ENCODE data around the gene RO60.

Gene RO60

DNA sequence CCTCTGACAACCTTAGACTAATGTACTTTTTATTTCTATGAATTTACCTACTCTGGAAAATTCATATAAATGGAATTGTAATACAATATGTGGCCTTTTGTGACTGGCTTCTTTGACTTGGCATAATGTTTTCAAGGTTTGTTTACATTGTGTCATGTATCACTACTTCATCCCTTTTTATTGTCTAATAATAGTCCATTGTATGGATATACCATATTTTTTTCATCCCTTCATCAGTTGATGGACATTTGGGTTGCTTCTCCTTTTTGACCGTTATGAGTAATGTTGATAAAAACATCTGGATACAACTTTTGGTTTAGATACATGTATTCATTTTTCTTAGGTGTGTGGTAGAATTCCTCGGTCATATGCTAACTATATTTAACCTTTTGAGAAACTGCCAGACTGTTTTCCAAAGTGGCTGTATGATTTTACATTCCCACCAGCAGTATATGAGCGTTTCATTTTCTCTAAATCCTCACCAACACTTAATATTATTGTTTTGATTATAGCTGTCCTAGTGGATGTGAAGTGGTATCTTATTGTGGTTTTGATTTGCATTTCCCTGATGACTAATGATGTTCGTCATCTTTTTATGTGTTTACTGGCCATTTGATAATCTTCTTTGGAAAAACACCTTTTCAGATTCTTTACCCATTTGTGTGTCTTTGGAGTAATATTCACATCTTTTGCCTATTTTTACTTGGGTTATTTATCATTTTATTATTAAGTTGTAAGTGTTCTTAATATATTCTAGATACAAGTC, 3.5 kb downstream of the RO60 start:
- no peak for DNase-seq

DNA sequence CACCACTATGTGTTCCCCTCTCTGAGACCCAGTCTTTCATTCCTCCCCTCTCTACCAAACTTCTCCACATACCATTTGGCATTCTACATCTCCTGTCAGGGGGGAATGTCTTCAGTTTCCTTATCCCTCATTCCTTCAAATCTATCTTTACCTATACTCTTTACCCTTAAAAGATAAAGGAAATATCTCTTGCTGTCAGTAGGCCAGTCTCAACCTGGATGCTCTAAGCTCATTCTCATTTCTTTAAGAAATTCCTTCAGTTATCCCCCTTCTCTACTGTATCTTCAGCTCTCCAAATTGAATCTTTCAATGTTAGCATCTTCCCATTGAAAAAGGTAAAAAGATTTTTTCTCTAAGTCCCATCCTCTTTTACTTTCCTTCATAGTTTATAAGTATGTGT, 6.5 kb downstream of the RO60 start:
- DNase-seq: no peak

DNA sequence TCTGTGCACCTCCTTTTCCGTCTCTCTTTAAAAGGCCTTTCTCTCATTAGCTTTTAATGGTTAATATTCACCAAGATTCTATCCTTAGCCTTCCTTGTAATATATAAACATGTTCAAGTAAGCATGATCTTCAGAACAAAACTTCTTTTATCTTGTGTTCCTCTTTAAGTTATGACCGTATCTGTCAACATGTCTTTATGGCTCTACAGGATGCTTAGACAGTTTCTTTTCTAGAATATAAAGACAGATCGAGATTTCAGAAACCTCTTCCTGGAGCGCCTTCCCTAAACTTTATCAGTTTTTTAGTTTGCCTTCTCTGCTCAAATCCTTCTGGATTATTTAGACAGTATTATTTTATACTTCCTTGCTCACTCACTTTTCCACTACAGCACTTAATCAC, 7.2 kb downstream of the RO60 start:
- DNase-seq: no peak

DNA sequence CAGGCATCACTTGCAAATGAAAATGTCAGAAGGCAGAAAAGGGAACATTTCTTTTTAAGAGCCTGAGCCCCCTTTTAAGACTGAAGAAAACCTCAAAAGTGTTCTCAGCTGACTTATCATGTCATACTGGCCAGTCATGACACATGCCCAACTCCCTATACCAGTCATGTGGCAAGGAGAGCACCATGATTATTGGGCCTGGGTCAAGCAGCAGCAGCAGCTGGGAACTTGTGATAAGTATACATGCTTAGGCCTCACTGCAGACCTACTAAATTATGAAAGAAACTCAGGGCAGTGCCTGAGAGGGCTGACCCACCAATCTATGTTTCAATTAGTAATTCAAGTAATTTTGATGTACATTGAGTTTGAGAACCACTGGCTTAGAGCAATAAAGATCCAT, 8.6 kb downstream of the RO60 start:
- DNase-seq: no peak

DNA sequence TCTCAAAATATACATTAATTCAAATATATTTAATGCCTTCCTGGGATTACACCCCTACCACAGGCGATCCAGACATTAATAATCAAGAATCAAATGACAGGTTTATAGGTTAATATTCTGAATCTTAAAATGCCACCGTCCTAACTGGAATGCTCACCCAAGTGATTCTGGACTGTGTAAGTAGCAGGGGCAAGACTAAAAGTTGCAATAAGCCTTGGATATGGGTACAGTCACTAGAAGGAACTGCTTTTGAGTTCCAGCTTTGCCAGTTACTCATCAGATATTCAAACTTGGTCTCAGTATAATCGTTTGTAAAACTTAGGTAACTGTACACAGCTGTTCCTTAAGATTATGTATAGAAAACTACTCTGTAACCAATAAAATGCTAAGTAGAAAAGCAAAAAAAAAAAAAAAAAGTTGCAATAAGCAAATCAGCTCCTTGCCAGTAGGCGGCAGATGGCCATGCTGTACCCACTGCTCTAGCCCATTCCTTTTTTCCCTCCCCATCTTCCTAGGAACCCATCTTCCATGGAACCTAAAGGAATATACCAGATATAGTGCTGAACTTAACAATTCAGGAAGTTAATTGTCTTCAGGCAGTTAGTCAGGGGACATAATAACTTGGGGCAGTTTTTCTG, 10.5 kb downstream of the RO60 start:
- peak; percentile 17 for DNase-seq

DNA sequence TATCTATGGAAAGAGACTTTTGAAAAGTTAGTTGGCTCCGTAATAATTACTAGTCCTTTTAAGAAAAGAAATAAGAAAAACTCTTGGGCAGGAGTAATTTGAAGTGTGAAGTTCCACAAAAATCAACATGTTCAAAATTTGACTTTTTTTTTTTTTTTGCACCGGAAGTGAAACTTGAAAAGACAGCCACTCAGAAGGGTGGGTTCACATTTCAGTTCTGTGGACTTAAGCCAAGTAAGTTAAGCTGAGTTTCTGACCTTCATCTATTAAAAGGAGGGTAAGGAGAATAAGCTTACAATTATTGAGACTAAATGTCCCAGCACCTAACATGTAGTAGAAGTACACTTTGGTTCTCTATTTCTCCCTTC, 11.0 kb downstream of the RO60 start:
- DNase-seq: peak; percentile 12

DNA sequence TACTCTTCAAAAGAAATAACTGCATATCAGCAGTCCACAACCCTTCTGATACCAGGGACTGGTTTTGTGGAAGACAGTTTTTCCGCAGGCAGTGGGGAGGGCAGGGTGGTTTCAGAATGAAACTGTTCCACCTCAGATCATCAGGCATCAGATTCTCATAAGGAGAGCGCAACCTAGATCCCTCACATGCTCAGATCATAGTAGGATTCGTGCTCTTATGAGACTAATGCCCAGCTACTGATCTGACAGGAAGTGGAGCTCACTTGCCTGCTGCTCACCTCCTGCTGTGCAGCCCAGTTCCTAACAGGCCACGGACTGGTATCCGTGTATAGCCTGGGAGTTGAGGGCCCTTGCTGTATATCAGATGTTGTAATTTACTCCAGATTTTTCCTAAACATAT, 11.5 kb downstream of the RO60 start:
- peak; percentile 17 for DNase-seq

DNA sequence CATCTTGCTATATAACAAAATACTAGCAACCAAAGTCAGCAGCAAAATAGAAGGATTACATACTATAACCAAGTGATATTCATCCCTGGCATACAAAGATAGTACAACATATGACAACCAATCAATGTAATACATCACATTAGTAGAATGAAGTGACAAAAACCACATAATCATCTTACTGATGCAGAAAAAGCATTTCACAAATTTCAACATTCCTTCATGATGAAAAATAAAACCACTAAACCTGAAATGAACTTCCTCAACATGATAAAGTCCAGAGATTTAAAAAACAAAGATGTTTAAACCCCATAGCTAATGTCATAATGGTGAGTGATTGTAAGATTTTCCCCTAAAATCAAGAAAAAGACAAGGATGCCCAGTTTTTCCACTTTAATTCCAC, 18.6 kb downstream of the RO60 start:
- no peak for DNase-seq

DNA sequence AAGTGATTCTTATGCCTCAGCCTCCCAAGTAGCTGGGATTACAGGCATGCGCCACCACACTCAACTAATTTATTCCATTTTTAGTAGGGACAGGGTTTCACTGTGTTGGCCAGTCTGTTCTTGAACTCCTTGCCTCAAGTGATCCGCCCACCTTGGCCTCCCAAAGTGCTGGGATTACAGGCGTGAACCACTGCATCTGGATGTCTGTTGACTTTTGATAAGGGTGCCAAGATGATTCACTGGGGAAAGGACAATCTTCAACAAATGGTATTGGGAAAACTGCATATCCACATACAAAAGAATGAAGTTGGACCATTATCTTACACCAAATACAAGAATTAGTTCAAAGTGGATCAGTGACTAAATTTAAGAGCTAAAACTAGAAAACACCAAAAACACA, 19.8 kb downstream of the RO60 start:
- DNase-seq: no peak

DNA sequence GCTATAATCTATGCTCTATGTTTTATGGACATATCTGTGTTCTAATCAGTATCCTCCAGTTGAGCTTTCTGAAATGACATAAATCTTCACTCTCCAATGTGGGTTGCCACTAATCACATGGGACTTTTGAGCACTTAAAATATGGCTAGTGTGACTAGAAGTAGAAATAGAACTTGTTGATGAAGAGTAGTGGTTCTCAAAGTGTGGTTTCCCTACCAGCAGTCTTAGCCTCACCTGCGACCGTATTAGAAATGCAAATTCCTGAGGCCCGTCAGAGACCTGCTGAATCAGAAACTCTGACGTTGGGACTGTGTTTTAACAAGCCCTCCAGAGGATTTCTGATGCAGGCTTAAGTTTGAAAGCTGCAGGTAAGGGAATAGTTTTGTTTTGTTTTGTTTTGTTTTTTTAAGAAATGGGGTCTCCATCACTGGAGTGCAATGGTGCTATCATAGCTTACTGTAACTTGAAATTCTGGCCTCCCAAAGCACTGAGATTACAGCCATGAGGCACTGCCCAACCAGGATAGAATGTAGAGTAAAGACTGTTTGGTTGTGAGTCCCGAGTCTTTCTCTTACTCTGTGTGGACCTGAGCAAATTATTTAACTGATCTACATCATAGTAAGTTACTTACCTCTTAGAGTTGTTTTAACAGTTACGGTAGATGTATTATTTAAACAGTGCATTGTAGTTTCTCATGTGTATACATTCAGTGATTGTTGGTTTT, 24.1 kb downstream of the RO60 start:
- DNase-seq: no peak

DNA sequence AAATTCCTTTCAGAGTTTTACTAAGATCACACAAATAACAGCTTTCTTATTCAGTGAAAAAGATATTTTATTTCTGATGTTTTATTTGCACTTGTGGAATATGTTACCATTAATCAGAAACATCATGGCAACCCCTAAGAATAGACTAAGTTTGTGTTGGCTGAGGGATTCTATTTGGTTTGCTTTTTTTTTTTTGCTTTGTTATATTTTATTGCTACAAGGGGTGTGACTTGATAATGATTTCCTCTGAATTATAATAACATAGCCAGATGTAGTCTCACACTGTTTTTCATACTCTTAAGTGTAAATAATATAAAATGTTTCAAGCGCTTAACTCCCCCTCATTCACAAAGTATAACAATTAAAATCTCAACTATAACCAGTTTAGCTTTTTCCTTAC, 25.9 kb downstream of the RO60 start:
- DNase-seq: no peak

DNA sequence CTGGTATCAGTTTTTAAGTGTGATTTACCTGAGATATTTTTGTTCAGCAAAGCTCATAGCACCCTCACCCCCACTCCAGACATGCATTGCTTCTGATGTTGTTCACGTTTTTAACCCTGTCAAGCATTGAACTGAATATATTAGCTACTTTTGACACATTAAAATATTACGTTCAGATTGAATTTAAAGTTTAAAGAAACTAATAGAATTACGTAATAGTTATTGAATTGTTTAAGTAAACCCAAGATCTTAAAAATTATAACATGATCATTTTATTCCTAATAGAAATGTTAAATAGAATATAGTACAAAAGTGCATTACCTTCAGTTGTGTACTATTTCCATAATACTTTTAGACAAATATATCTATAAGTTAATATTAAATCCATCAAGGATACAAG, 26.9 kb downstream of the RO60 start:
- no peak for DNase-seq

DNA sequence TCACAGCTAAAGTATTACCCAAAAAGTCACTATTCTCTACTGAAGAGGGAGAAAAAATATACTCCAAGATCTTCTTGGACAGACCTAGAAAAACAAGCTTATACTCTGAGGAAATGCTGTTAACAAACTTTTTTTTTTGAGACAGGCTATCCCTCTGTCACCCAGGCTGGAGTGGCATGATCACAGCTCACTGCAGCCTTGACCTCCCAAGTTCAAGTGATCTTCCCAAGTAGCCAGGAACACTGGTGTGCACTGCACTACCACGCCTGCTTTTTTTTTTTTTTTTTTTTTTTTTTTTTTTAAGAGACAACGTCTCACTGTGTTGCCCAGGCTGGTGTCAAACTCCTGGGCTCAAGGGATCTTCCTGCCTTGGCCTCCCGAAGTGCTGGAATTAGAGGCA, 28.5 kb downstream of the RO60 start:
- DNase-seq: no peak

DNA sequence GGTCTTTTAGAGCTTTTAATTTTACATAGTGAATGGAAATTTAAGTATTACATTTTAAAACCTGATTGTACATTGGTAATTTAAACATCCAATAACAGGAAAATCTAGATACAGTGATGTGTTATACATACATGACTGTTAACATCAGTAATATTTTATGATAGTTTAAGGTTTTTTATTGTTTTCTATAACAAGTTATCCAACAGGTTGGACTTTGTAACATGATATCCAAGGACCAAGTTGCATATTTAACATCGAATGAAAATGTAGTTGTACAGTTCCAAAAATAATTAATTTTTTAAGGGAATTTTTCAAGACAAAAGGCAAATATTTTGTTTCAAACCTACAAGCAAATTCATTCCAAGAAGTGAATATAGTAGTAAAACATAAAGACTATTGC, 31.5 kb downstream of the RO60 start:
- DNase-seq: no peak

DNA sequence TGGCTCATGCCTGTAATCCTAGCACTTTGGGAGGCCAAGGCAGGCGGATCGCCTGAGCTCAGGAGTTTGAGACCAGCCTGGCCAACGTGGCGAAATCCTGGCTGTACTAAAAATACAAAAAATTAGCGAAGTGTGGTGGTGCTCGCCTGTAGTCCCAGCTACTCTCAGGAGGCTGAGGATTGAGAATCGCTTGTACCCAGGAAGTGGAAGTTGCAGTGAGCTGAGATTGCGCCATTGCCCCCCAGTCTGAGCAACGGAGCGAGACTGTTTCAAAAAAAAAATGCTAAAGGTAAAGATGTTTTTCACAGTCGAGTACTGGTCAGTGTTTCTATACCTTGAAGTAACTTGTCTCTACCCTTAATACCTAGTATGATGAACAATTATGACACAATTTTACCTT, 34.7 kb downstream of the RO60 start:
- no peak for DNase-seq

DNA sequence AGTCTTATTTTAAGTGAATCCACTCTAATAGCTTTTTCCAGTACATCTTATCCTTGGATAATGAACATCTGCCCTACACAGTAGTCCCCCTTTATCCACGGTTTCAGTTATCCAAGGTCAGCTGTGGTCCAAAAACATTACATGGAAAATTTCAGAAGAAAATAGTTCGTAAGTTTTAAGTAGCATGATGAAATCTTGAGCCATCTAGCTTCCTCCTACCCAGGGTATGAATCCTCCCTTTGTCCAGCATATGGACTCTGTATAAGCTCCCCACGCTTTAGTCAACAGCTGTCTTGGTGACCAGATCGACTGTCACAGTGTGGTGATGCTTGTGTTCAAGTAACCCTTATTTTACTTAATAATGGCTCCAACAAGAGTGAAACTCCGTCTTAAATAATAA, 43.2 kb downstream of the RO60 start:
- no peak for DNase-seq

DNA sequence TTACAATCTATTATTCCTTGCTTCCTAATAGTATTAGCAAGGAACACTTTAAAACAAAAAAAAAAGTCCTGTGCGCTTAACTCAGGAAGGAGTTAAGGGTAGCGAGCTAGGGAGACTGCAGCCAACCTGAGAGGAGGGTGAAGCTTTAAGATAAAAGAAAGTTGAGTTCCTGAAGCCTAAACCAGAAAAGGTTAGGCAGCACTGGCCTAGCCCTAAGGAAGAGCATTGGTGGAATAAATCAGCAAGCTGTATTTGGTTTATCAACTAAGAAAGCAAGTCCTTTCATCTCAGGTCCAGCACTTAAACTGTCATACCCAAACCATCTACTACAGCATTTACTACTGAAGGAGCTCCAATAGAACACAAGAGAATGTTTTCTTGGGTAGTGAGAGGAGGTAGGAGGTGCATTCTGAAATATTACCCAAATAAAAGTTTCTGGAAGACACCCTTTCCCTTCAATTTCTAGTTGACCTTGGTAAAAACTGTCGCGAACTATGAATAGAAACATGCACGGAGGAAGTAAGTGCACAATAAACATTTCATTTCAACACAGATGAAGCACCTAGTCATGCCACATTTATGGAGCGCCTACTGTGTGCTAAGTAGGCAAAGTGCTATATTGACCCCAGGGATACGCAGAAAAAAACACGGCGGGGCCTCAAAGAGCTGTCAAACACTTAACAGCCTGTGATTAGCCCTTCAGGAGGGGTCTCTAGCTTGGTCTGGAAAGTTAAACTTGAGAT, 44.5 kb downstream of the RO60 start:
- DNase-seq: peak; percentile 12

DNA sequence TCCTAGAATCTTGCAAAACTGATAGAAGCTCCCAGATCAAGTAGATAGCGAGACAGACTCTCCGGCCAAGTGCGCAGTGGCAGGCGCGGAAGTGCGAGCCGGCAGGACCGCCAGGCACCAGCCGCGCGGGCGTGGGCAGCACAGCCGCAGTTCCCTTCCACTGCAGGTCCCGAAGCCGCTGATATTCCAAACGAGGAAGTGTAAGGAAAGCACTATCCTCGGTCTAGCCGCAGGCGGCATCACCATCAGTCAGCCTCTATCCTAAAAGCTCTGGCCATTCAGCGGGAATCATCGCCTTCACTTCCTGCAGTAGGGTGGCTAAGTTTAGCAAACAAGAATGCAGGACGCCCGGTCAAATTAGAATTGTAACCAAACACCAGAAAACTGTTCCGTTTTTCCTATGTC, 45.1 kb downstream of the RO60 start:
- no peak for DNase-seq

DNA sequence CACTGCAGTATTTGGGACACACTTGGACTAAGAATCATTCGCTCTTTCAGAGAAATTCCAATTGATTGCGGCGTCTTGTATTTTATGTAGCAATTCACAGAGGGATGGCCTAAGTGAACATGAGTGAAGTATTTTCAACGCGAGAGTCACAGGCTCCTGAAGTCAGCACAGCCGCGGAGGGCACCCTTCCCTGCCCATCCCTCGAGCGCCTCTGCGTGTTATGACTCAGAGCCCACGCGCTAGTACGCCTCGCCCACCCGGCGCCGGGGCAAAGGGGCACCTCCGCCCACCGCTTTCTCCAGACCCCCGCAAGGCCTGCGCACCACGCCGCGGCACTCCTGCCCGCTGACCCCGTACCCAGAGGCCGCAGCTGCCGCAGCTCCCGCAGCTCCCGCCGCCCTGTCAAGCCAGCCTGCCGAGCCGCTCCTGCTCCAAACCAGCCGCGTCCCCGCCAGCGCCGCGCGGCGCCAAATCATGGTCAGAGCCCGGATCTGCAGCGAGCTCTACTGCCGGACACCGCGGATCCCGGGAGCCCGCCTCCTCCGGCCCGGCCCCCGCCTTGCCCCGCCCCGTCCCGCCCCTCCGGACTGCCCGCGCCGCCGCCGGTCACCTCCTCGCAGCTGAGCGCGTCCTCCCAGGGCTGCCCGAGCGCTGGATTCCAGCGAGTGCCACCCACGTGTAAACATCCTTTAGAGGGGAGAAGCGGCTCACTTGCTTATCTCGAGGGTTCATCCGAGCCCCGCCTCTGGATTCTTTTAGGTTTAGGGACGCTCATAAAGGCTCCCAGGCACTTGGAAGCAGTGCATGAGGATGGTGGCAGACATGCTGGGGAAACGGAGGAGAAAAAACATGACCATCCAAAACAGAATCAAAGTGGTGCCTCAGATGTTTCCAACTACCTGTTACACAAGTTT, 45.8 kb downstream of the RO60 start, which contains the start of gene GLRX2:
Gene GLRX2 (minus strand): TSS at position 508 of the 914 bp plus-strand sequence. CDS start 32 bp downstream, at position 476.
- DNase-seq: peak; percentile 59

DNA sequence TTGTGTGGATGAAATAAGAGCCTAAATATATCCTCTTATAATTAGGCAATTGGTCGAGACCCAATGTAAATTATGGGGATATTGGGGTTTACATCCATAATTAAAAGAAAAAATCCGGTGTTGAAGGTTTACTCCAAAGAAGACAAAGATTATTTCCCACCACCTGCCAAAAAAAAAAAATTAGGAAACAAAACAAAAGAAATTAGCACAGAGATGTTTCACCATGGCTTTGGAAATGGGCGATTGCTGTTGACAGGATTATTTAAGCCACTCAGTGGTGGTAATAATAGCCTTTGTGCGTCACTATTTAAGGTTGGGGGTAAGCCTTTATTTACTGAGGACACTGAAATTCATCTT, 46.4 kb downstream of the RO60 start:
- no peak for DNase-seq

DNA sequence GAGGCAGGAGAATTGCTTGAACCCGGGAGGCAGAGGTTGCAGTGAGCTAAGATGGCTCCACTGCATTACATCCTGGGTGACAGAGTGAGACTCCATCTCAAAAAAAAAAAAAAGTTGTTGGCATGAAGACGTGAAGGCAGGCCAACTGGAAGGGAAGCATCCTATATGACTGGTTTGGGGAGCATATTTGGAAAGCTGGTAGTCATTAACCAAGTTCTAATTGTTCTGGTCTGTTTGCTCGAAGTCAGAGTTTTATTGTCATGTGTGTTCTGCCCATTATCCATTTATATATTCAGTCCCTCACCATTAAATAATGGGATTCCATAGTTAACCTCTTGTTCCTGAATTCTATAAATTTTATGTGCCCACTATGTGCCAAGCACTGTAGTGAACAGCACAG, 49.1 kb downstream of the RO60 start:
- no peak for DNase-seq

Data from CD4-positive, alpha-beta T cell treated with Interleukin-21 for 1 hour (primary cell).